Fibroblast of peridontal ligament (primary cell): Measurements from ENCODE around the gene BCL7C.
"Not testable (repeated sequence)": the region's sequence is repeated elsewhere in the genome, so short reads cannot be mapped to it uniquely, and the experiment has no call there.

Source experiments
- DNase-seq: peaks from one replicate; pipeline ENCODE4 v3.0.0-alpha.2; 2010; ENCODE audit errors: extremely low read depth

BCL7C gene

DNA sequence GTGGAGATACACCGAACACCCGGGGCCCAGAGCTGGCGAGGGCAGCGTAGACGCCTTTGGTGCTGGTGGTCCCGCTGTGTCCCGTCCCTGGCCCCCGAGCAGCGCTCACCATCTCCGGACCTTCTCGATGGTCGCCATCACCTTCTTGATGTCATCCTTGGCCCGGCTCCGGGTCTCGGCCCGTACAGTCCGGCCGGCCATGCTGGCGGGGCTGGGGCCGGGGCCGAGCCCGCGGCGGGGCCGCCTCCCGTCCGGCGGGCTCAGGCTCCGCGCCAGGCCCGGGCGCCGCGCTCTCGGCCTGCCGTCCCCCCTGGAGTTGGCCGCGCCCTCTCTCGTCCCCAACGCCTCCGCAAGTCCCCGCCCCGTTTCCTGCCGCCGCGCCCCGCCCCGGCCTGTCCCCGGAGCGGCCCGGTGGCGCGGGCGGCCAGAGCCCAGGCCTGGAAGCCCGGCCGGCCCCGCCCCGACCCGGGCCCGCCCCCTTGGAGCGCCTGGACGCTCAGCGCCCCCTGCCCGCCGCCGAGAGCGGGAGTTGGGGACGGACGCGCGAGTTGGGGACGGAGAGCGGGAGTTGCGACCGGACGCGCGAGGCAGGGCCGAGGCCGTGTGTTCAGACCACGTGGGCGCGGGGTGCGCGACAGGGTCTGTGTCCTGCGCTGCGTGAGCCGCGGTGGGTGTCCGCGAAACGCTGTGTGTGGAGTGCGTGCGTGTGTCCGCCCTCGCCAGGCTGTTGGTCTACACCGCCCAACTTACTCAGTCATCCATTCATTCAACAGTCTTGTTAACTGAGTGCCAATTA is at the start of gene BCL7C:
Gene BCL7C (minus strand): TSS at position 334 of the 796 bp plus-strand sequence. CDS start 133 bp downstream, at position 201.
- DNase-seq: peak; percentile 71

DNA sequence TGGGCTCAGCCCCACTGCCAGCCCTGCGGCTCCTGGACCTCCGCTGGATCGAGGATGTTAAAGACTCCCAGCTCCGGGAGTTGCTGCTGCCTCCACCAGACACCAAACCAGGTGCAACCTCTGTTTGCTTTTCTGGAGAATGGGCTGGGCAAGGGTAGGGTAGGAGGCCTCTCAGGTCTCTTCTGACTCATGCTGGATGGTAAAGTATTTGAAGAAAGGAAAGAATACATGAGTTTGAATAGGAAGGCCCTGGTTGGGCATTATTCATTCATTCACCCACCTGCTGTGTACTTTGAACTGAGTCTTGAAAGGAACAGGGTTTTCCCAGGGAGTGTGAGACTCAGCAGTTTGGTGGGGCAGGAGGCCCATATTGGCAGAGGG is 48.5 kb upstream of the BCL7C start:
- no peak for DNase-seq

DNA sequence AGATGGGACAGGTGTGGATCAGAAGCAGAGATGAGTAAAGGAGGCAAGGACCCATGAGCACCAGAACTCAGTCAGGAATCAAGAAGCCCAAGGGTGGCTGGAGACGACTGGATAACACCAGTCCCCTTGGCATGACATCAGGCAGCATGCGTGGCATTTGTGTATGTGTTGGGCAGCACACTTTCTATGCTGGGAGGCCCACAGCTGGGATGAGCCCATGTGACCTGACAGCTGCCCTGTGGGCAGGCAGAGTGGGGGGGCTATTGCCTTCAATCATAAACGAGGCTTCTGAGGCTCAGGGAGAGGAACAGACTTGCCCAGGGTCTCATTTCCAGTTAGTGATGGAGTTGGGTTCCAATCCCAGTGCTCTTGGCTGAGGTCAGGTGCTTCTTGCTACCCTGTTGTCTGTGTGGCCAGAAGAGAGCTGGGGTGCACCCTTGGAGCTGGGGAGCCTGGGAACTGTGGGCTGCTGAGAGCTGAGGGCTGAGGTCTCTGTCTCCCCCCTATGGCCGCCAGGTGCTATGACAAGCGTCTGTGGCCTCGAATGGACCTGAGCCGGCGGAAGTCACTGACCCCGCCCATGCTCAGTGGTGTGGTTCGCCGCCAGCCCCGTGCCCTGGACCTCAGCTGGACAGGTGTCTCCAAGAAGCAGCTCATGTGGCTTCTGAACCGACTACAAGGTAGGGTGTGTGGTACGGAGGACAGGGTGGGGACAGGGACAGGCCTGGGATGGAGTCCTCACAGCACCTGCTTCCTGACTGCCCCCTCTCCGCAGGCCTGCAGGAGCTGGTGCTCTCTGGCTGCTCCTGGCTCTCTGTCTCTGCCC is 47.9 kb upstream of the BCL7C start:
- DNase-seq: peak; percentile 50

DNA sequence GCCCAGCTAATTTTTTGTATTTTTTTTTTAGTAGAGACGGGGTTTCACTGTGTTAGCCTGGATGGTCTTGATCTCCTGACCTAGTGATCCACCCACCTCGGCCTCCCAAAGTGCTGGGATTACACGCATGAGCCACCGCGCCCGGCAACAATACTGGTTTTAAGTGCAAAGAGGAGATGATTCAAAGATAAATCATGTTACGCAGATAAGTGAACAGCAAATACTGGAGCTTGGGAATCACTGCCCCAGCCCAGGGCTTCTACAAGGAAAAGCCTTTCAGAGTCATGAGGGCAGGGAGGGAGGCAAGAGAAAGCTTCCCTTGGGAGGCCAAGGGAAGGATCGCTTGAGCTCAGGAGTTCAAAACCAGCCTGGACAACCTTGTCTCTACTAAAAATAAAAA is 45.7 kb upstream of the BCL7C start:
- DNase-seq: not testable (repeated sequence)

DNA sequence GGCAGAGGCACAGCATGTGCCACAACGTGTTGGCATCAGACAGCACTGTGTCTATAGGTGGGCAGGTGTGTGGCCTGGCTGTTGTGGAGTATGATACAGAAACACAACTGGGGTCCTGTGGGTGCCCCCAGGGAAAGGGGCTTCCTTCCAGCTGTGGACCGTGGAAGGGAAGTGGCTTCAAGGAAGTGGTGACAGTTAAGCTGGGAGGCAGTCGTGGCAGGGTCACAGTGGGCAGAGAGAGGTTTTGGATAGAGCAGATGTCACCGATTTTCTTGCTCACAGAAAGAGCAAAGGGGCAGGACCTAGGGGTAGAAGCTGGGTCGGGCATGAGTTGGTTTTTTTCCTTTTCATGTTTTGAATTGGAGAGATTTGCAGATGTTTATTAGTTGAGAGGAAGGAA is 43.8 kb upstream of the BCL7C start:
- no peak for DNase-seq

DNA sequence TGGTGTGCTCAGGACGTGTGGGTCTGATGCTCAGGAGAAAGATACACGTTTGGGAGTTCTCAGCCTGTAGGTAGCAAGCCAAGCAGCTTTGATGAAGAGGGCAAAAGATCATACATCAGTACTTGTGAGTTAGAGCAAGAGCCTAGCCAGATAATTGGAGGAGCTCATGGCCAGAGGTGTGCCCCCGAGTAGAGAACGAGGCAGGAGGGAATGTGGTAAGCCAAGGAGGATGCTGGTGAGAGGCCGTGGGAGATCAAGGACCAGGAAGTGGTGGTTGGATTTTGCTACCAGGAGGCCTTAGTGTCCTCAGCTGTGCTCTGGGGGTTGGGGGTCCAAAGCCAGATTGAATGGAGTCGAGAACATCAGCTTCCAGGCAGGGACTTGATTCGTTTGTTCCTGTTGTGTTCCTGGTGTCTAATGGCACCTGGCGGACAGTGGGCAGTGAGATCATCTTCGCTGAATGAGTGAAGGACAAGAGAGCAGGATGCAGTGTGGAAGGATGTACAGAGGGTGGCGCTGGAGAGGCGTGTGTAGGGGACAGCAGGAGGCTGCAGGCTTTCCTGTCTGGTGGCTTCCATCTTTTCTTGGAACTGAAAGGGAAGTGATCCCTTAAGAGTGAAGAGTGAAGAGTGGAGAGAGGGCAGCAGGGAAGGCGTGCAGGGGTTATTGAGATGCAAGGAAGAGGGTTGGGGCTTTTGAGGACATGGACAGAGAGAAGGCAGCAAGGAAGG is 41.1 kb upstream of the BCL7C start:
- DNase-seq: peak; percentile 40

DNA sequence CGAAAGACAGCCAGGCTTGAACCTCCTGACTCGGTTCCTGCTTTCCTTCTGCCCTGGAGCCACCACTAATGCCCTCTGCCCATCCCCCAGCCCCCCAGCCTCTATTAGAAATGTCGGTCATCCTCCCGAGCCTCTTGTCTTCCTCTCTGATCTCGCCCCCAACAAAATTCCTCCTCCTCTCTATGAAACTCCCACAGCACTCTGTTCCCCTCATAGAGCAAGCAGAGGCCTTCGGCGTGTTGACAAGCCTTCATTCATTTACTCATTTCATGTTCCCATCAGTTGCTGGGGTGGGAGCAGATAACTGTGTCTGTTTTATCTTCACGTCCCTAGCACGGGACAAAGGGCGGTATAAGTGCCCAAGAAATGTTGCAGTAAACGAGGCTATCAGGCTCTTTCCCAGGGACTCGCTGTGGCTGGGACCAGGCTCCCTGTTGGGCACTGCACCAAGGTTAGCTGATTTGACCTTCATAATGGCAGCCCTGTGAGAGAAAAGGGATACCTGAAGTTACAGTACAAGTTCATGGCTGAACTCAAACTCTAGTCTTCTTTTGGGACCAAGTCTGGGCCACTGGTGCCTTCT is 37.3 kb upstream of the BCL7C start:
- DNase-seq: no peak

DNA sequence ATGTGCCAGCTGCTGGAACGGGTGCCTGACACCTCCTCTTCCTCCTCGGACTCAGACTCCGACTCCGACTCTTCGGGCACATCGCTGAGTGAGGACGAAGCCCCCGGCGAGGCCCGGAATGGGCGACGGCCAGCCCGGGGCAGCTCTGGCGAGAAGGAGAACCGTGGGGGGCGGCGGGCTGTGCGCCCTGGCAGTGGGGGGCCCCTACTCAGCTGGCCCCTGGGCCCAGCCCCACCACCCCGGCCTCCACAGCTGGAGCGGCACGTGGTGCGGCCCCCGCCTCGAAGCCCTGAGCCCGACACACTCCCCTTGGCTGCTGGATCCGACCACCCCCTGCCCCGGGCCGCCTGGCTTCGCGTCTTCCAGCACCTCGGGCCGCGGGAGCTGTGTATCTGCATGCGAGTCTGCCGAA is 36.3 kb upstream of the BCL7C start:
- DNase-seq: no peak

DNA sequence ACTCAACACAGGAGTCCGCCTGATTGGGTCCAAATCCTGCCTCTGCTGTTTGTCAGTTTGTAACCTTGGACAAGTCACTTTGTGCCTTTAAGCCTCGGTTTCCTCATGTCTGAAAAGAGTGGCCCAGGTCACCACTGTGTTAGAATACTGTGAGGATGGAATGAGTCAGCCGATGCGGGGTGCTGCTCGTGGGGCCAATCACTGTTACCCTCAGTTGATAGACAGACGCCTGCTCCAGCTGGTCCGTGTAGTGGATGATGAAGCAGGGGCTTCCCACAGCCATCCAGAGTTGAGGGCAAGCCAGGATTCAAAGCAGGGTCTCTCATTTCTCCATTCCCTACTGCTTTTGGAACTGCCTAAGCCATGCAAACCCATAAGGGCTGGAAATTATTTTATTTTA is 35.3 kb upstream of the BCL7C start:
- no peak for DNase-seq

DNA sequence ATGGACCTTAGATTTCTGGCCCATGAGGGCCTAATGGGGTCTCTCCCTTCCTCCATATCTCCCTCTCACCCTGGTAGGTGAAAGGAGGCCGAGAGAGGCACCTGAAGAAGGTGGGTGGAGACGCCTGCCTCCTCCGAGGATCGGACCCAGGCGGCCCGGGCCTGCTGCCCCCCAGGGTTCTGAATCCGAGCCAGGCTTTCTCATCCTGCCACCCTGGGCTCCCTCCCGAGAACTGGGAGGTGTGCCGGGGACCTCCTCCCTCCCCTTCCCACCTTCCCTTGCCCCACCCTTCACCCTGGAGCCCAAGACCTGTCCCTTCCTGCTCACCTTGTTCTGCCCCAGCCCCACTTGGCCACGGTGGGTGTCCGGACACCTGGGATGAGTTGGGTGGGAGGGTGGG is 34.5 kb upstream of the BCL7C start:
- DNase-seq: no peak

DNA sequence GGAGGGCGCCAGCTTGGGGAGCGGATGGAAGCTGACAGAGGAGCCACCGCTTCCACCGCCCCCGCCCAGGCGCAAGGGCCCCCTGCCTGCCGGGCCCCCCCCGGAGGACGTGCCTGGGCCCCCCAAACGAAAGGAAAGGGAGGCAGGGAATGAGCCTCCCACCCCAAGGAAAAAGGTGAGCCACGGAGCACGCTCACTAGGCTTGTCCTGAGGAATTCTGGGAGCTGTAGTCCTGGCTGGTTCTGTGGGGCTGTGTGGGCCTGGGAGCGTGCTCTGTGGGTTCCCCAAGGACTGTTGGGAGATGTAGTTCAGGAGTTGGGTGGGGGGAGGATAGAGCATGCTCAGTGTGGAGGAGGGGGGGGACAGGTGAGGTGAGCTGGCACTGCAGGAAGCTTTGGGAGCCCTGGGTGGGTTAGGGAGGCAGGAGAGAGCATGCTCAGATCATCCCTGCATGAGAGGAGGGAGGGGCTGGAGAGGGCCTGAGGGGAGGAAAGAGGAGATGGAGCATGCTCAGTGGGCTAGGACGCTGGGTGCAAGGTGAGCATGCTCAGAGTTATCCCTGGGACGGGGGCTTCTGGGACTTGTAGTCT is 34.0 kb upstream of the BCL7C start:
- peak; percentile 26 for DNase-seq

DNA sequence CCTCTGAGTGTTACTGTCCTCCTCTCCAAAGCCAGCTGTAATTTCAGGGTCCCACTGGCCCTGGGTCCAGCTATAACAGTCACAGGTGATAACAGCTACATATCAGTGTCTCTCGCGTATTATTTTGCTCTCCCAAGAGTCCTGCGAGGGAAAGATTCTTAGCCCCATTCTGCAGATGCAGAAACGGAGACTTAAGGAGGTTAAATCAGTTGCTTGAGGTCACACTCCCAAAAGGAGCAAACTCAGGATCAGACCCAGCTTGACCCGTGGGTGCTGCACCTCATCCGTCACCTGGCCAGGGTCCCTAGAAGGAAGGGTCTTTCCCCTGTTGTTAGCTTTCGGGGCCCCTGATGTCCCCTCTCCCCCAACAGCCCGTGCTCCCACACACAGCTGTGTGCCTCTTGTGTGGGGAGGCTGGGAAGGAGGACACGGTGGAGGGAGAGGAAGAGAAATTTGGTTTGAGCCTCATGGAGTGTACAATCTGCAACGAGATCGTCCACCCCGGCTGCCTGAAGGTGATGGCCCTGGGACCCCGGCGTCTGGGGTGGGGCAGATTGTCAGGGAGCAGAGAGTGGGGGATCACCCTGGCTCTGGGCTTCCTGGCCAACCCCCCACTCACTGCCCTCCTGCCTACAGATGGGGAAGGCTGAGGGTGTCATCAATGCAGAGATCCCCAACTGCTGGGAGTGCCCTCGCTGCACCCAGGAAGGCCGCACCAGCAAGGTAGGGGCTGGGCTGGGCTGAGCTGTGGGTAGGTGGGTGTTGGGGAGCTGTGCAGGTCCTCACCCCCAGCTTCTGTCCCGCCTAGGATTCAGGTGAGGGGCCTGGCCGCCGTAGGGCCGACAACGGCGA is 33.3 kb upstream of the BCL7C start:
- no peak for DNase-seq

DNA sequence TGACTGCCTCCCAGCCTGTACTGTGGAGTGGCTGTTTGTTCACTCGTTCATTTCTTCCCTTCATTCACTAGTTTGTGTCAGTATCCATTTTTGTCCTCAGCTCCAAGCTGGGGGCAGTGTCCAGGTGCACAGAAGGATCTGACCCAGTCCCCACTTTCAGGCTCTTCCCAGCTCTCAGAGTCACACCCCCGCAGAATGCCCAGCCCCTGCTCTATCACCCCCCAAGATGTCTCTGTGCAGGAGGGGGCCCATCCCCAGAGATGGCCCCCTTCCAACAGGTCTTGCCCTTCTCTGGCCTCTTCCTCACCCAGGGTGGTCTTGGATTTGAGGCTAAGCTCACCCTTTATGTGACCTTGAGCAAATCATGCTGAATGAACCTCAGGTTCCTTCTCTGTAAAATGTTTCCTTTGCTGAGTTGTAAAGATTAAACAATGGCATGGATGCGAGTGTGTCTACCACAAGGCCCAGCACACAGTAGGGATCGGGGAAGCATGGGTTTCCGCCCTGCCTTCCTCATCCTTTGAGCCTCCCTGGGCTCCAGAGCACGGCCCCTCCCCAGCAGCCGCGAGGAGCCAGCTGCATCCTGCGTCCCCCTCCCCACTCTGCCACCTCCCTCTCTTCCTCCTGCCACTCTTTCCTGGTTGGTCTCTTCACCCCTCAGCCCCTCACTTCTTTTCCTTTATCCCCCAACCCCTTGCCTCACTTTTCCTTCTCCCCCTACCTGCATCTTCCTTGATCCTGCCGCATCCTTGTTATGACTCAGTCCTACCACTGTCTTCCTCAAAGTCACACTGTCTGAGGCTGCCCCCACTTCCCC is 32.3 kb upstream of the BCL7C start:
- DNase-seq: no peak

DNA sequence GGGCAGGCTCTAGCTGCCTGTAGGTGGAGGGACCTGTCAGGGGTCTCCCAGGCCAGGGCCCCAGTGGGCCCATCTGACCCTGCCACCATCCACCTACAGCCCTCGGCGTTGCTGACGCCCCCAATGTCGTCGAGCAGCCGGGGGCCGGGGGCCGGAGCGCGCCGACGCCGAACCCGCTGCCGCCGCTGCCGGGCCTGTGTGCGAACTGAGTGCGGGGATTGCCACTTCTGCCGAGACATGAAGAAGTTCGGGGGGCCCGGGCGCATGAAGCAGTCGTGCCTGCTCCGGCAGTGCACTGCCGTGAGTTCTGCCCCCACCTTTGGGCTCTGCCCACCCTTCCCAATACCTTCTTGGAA is 31.7 kb upstream of the BCL7C start:
- DNase-seq: no peak

DNA sequence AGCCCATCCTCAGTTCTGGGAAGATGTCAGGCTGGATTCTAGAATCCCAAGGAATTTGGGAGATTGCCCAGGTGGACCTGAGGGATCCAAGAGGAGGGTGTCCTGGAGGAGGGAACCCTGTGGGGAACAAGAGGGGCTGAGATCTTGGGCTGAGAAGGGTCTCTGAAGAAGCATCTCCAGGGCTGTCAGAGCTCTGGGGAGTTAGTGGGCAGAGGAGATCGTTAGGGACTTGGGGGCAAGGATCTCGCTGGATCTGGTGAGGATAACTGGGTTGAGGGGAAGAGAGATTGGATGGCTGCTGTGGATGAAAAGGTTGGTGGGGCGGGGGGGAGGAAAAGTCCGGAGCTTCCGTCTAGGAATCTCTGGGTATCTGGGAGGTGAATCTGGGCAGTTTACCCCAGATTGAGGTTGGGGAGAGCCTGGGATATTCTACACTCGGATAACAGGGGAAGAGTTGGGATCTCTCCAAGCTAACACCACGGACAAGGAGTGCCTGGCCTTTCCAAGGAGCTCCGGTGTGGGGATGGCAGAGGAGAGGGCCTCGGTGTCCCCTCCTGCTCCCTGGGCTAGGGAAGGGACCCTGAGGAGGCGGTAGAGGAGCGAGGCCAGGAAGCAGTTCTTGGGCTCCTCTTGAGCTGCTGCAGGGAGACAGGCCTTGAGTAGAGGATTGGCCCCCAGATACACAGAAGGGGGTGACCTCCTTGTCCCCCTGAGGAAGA is 31.2 kb upstream of the BCL7C start:
- no peak for DNase-seq

DNA sequence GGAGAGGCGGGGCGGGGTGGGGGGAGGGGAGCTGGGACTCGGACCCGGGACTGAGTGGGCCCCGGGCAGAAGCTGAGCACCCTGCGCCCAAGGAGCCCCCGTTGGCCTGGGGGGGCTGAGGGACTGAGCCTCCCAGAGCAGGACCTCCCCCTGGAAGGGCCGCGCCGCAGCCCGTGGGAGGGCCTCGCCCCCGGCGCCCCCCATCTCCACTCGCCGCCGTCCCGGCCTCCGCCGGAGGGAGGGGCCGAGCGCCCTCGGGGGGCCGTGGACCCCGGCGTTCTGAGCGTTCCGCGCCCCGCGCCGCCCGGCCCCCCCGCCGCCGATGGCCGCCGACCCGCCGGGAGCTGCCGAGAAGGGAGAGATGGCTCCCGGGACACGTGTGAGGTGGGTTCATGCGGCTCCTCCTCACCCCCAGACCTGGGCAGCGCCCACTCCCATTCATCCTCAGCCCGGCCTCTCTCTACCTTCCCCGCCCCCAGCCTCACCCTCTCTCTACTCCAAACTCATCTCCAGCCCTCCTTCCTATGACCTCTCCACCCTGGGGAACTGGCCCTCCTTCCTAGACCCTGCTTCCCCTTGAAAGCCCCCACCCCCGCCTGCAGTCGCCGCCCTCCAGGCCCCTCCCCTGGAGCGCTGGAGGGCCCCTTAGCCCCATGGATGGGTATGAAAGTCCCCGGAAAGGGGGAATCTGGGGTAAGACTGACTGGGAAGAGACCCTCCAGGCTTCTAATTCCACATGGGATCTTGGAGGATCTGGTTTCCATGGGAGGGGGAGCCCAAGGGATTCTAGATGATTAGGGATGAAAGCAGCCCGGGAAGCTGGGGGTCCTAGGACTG is 30.4 kb upstream of the BCL7C start:
- no peak for DNase-seq

DNA sequence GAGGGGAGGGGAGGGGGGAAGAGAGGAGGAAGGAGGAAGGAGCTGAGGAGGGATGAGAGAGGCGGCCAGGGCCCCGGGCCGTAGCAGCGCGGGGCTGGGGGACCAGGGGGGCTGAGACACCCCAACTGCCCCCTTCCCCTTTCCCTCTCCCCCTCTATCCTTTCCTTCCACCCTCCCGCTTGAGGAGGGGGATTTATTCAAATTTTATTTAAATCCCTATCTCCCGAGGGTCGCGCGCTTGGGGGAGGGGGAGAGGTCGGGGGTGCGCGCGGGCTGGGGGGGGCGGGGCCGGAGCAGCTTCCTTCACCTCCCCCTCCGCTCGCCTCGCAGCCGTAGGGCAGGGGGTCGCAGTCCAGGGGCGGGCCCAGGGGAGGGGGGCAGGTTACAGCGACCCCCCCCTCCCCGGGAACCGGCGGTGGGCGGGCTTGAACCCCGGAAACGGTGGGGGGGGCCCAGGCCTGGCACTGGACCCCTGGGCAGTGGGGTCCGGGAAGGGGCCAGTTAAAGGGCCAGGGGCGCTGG is 29.7 kb upstream of the BCL7C start, which contains the start of gene FBXL19:
Gene FBXL19 (plus strand): TSS at position 19 of the 522 bp plus-strand sequence. CDS start 2,183 bp downstream, outside the sequence.
- no peak for DNase-seq

DNA sequence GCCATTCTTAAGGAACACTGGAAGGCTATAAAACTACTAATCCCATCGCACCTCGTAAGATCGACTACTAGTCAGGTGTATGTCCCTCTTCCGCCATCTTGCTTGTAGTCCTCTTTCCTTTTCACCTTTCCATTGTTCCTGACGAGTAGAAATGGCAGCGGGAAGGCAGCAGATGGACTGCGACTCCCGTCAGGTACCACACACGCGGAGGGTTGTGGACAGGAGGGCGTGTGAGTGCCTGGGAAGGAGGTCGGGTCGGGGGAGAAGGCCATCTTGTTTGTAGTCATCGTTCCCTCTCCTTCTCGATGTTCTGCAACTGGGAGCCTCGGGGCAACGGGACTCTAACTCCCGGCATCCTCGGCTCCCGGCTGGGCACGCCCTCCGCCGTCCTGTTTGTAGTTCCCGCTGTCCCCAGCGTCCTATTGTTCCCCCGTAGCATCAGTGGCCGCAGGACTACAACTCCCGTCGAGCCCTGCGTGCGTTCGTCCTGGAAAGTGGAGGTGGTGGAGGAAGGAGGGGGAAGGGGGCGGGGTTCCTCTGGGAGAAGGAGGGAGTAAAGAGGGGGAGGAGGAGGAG is 29.2 kb upstream of the BCL7C start:
- DNase-seq: peak; percentile 99
